K562 (cell line): ENCODE measurements around the gene EFHC1. TPM values are rescaled to one million over a fixed set of nuclear protein-coding genes. Genes with fewer than 3 reads are reported as not detected.
A peak's percentile ranks its signal among the peaks of the same experiment; 100 is the strongest.

Source experiments
- HMBOX1 ChIP-seq: sonication (generic); IDR thresholded peaks from 2 replicates; pipeline ENCODE4 v1.6.1; 2016
- HNRNPK ChIP-seq: fragments of 200-400 bp; formaldehyde crosslinking; IDR thresholded peaks from one replicate; pipeline ENCODE4 v1.6.1; 2018; ENCODE audit warnings: mild to moderate bottlenecking, low read depth, low read length; ENCODE audit not compliant: poor library complexity, severe bottlenecking
- MGA ChIP-seq: fragments of 450-650 bp; IDR thresholded peaks from 2 replicates; pipeline ENCODE4 v1.6.1; 2016; ENCODE audit warnings: mild to moderate bottlenecking, moderate library complexity
- POLR2G ChIP-seq: fragments of 200-400 bp; formaldehyde crosslinking; IDR thresholded peaks from 2 replicates; pipeline ENCODE4 v1.6.1; 2017; ENCODE audit warnings: low read depth, mild to moderate bottlenecking, antibody characterized with exemption, low read length, moderate library complexity
- ZBTB2 ChIP-seq: fragments of 450-650 bp; IDR thresholded peaks from 2 replicates; pipeline ENCODE4 v1.6.1; 2016; ENCODE audit warnings: antibody characterized with exemption
- polyA plus RNA-seq, 8 experiments: library from polyadenylated mRNA; depleted of rRNA in 4 of 8; stranded (reverse) in 5 of 8; unstranded in 3 of 8; fragments of >200 nt; fragmentation: Nextera tagmentation in 2 of 8; fragmentation: Illumina TruSeq in 1 of 8; extraction: Ambion mirVana in 2 of 8; extraction: Trizol in 1 of 8; gene quantifications; 2 replicates each; pipeline versions ENCODE4 v1.2.1 to v1.2.3, GENCODE V29; 2011 to 2014; ENCODE audit warnings: inconsistent platforms in 1 of 8, missing spikeins in 1 of 8
- total RNA-seq, 7 experiments: library from RNA; depleted of rRNA in 6 of 7; stranded (reverse); fragments of >200 nt in 6 of 7; fragmentation: Illumina TruSeq in 2 of 7; extraction: Trizol in 2 of 7; gene quantifications; 2 replicates each; pipeline versions ENCODE4 v1.2.1 to v1.2.3, GENCODE V29; 2011 to 2021; ENCODE audit warnings: low replicate concordance in 1 of 7
- TF ChIP-seq, protein P1 (sequence below): fragments of 200-800 bp; sonication (Bioruptor generic); IDR thresholded peaks from 2 replicates; pipeline ENCODE4 v1.6.1; 2016; ENCODE audit warnings: missing genetic modification characterization, missing compliant biosample characterization

Gene EFHC1
- total and polyA plus RNA-seq, 9 of the 15 experiments (the other 6 are each of a cell fraction or from before 2014, with no cell fraction given), result 9.5 to 31.0 (median 14.9) TPM

DNA sequence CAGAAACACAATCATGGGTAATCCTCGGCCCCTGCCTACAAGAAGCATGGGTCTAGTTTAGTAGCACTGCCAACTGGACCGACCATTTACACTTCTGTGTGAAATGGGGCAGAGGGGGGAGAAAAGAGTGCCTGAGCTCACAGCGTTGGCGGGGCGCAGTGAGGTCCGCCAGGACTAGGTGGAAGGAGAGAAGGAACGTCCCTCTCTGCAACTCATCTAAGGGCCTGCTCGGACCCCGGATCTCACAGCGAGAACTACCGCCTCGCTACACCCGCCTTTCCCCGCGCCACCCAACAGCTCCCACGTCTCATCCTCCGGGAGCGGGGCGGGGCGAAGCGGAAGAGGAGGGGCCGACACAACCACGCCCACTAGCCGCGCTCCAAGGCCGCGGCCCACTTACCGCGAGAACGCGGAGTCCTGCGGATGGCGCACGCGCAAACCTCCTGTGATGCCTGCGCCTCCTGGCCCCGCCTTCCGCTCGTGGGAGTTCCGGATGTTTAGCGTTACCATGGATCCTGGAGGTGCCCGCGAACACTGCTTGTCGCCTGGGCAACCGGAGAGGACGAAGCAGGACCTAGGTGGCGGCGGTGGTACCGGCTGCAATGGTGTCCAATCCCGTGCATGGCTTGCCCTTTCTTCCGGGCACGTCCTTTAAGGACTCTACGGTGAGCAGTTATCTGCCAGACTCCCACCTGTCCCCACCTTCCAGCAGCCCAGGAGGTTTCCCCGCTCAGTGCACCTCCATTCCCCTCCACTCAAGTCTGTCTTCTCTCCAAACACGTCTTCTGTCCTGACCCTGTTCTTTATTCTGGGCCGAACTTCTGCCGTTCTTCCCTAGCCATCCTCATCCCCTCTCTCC is at the start of gene EFHC1 (continued):
- TF ChIP-seq HMBOX1 (0 out of 2 replicates have a peak, but pooled peaks have one; percentile 33), HNRNPK (no peak), ZBTB2 (no peak), MGA (no peak), POLR2G (peak; percentile 96)
- TF ChIP-seq, protein P1, sequence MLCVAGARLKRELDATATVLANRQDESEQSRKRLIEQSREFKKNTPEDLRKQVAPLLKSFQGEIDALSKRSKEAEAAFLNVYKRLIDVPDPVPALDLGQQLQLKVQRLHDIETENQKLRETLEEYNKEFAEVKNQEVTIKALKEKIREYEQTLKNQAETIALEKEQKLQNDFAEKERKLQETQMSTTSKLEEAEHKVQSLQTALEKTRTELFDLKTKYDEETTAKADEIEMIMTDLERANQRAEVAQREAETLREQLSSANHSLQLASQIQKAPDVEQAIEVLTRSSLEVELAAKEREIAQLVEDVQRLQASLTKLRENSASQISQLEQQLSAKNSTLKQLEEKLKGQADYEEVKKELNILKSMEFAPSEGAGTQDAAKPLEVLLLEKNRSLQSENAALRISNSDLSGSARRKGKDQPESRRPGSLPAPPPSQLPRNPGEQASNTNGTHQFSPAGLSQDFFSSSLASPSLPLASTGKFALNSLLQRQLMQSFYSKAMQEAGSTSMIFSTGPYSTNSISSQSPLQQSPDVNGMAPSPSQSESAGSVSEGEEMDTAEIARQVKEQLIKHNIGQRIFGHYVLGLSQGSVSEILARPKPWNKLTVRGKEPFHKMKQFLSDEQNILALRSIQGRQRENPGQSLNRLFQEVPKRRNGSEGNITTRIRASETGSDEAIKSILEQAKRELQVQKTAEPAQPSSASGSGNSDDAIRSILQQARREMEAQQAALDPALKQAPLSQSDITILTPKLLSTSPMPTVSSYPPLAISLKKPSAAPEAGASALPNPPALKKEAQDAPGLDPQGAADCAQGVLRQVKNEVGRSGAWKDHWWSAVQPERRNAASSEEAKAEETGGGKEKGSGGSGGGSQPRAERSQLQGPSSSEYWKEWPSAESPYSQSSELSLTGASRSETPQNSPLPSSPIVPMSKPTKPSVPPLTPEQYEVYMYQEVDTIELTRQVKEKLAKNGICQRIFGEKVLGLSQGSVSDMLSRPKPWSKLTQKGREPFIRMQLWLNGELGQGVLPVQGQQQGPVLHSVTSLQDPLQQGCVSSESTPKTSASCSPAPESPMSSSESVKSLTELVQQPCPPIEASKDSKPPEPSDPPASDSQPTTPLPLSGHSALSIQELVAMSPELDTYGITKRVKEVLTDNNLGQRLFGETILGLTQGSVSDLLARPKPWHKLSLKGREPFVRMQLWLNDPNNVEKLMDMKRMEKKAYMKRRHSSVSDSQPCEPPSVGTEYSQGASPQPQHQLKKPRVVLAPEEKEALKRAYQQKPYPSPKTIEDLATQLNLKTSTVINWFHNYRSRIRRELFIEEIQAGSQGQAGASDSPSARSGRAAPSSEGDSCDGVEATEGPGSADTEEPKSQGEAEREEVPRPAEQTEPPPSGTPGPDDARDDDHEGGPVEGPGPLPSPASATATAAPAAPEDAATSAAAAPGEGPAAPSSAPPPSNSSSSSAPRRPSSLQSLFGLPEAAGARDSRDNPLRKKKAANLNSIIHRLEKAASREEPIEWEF, result no peak
